T-helper 22 cell (primary cell): ENCODE results near the gene SETD7.
"Not testable (repeated sequence)": the region's sequence is repeated elsewhere in the genome, so short reads cannot be mapped to it uniquely, and the experiment has no call there.

Experiments
- DNase-seq: peaks from one replicate; pipeline ENCODE4 v3.0.0-alpha.2; 2020; ENCODE audit warnings: low read depth

Gene SETD7

GRCh38 chr4:139509727-139510410 lies 46.1 kb downstream of the SETD7 start:
- no peak for DNase-seq

DNA sequence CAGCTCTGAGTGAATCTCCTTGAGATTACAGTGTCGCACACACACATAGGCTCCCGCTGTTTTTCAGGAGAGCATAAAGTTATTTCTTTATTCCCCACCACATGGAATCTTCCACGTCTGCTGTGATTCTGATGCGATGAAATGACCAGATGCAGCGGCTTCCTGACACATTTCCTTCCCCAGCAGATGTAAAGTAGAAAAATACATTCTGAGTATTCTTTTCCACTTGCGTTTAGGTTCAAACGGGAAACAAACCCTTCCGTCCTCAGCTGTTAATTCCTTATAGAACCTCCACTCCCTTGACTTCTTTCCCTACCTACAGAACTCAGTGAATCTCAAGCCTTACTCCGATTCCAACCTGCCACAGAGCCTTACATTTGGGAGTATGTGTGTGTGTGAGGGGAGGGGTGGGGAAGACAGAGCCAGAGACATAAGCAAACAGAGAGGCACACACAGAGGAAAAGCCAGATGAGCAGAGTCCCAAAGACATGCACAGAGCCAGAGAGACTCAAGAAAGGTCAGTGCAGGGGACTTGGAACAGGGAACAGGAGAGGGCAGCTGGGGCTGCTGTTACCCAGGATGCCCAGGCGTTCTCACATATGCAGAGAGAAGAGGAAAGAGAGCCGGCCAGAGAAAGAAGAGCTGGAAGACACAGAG lies 47.3 kb downstream of the SETD7 start:
- no peak for DNase-seq

GRCh38 chr4:139506774-139507173 lies 49.2 kb downstream of the SETD7 start:
- no peak for DNase-seq

GRCh38 chr4:139503622-139504166 lies 52.3 kb downstream of the SETD7 start:
- no peak for DNase-seq

DNA sequence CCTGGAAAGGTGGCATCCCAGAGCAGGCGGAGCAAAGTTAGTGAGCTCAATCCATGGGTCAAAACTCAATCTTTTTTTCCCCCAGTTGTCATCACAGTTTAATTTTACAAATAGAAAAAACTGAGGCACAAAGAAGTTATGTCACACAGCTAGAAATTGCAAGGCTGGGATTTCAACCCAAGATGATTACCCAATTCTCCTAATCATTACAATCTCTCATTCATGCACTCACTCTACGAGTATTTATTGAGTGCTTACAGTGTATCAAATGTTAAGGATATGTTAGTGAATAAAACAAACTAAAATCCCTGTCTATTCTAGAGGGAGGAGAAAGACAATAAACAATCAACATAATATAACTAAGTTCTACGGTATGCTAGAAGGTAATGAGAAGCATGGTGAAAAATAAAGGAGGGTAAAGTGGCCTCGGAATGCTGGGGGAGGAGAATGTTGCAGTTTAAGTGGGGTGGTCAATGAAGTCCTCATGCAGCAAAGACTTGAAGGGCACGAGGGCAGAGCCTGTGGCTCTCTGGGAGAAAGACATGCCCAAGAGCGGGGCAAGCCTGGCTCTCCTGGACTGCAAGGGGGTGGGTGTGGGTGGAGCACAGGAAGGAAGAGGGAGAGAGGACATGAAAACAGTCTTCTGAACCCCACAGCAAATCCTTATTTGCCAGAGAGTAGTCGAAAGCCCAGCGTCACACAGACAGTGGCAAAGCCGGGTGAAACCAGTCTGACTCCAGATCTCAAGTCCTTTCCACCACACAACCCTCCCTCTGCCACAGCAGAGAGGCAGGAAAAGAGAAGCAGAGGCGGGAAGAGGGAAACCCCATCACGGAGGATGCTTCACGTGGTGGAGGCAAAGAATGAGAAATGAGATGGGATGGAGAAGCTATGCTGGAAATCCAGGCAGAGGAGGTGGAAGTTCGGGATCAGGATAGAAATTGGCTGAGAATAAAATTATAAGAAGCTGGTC lies 53.8 kb downstream of the SETD7 start:
- no peak for DNase-seq

DNA sequence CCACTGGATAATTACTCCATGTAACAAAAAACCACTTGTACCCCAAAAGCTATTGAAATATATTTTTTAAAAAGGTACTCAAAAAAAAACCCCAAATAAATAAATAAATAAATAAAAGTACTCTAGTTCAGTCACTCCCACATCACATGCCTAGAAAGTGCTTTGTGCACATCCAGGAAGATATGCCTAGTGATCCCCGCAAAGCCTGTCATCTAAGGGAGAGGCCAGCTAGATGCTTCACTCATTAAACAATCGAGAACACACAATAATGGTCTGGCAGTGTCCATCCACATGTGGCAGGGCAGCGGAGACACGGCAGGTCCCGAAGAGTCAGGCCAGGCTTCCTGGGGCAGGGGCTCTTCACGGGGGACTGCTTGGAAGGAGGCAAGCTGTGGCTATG lies 54.5 kb downstream of the SETD7 start:
- no peak for DNase-seq

GRCh38 chr4:139501117-139501516 lies 54.9 kb downstream of the SETD7 start:
- DNase-seq, result no peak

- no peak for DNase-seq
Observed at GRCh38 chr4:139499186-139499585, 56.8 kb downstream of the SETD7 start.

- no peak for DNase-seq
Observed at GRCh38 chr4:139493176-139493575, 62.8 kb downstream of the SETD7 start.

DNA sequence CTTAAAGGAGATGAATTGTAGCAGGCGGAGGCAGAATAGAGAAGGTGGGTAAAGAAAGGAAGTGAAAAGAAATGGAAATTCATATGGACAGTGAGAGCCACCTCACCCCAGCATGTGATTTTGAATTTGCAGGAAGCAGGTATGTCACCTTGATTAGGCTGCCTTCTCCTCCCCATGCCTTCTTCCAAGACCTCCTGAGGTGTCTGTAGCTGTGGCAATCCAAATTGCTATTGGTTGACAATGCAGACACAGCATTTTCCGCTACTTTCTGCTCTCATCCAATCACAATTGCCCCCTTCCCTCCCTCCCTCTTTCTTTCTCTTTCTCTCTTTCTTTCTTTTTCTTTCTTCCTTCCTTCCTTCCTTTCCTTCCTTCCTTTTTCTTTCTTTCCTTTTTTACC lies 63.6 kb downstream of the SETD7 start:
- no peak for DNase-seq

- DNase-seq, result no peak
Observed at GRCh38 chr4:139489638-139490037, 66.4 kb downstream of the SETD7 start.

DNA sequence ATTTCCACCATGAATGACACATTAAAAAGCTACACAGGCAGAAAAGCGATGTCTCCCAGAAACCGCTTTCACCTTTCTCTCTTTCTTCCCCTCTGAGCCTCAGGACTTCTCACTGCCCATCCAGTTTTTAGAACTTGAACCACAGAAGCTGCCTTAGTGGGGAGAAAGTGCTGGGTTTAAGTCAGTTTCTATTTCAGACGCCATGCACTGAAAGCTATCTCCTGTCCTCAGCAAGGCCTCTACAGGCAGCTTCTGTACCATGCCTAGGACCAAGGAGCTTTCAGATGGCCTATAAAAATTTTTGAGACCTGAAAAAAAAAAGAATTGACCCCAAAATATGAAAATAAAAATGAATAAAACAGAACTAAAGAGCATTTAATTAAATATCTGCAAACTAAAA lies 67.6 kb downstream of the SETD7 start:
- no peak for DNase-seq

DNA sequence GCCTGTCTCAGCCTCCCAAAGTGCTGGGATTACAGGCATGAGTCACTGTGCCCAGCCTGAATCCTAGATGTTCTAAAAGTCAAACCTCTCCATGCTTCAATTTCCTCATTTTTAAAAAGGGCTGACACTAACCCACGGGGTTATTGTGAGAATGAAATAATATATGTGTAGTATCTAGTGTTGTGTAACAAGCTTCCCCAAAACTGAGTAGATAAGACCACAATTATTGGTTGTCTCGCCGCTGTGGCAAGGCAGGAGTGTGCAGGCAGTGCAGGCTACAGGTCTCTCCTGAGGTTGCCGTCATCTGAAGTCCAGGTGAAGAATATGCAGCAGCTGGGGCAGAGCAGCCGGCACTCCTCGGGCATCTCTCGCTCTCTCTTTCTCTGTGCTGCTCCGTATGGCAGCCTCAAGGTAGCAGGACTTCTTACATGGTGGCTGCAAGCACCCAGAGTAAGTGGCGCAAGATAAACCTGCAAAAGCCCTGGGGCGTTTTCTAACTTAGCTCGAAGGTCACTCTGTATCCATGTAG lies 71.2 kb downstream of the SETD7 start:
- no peak for DNase-seq

DNA sequence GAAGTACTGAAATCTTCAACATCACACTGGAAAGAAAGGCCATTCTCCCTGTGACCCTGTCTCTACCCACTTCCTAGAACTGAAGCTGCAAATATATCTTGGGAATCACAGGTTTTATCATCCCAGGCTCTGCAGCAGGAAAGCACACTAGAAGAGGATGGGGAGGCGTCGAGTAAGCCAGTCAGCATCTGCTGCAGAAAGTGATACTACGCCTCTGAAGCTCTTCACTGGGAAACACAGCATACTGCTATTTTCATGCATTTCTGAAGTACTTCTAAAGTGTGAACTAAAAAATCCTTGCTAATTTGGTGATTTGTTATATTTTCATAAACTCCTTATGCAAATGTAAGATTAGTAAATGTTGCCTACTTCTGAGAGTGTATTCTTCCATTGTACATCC lies 73.0 kb downstream of the SETD7 start:
- no peak for DNase-seq

GRCh38 chr4:139481465-139481864 lies 74.6 kb downstream of the SETD7 start:
- no peak for DNase-seq

DNA sequence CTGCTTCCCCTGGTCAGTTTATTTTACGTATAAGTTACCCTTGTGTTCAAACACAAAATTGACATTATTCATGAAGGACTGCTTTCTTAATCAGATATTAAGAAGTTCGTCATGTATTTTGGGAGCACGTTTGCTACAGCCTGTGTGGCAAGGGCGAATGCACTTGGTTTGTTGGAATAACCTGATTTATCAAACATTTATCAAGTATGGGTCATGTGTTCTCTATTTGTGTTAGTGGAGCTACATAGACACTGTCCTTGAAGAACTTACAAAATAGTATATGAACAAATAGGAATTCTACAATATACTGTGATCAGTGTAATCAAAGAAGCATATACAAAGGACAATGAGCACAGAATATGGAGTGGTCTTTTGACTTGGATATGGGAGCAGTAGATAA lies 79.7 kb downstream of the SETD7 start:
- DNase-seq, result no peak

GRCh38 chr4:139472852-139473251 lies 83.2 kb downstream of the SETD7 start:
- no peak for DNase-seq

DNA sequence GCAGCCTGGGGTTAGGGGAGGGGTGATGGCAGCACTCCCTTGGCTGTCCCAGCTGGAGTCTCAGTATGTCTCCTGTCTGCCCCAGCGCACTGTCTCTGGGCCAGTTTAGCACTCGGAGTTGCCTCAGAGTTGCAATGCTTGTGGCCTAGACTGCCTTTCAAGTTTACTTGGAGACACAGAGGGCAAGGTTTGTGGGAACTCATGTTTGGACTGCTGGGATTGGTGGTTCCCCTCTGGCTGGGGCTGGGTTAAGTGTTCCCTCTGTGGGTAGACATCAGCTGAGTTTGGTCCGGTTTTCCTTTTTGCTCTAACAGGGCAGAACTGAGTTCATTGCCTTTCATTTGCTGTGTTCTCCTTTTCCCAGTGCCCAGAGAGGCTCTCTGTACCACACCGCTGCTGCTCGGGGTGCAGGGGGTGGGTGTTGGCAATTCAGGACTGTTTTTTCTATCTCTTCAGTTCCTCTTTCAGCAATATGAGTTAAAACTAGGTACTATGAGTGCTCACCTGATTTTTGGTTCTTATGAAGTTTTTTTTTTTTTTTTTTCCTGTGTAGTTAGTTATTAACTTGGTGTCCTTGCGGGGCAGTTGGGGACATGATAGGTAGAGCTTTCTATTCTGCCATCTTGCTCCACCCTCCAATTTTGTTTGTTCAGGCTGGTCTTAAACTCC lies 84.9 kb downstream of the SETD7 start:
- no peak for DNase-seq

- DNase-seq, result no peak
Observed at GRCh38 chr4:139470295-139470694, 85.7 kb downstream of the SETD7 start.

DNA sequence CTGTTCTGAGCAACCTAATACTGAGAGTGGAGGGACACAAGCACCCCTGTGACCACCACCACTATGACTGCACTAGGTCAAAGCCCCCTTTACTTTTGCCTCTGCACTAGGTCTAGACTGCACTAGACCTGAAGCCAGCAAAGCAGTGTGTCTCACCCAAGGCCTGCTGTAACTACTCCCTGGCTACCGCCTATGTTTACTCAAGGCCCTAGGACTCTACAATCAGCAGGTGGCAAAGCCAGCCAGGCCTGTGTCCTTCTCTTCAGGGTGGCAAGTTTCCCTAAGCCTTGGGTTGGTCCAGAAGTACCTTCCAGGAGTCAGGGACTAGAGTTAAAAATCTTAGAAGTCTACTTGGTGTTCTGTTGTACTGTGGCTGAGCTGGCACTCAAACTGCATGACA lies 86.2 kb downstream of the SETD7 start:
- DNase-seq, result no peak

DNA sequence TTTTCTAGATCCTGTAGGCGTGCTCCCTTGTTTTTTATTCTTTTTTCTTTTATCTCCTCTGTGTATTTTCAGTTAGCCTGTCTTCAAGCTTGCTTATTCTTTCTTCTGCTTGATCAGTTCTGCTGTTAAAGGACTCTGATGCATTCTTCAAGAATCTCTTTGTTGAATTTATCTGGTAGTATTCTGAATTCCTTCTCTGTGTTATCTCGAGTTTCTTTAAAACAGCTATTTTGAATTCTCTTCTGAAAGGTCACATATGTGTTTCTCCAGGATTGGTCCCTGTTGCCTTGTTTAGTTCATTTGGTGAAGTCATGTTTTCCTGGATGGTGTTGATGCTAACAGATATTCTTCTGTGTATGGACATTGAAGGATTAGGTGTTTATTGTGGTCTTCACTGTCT lies 86.8 kb downstream of the SETD7 start:
- no peak for DNase-seq

- not testable (repeated sequence) for DNase-seq
Observed at GRCh38 chr4:139468756-139469155, 87.3 kb downstream of the SETD7 start.
